ENCODE data around the gene TFCP2.
A peak's percentile ranks its signal among the peaks of the same experiment; 100 is the strongest.

GRCh38 chr12:51217968-51218606 lies 45.2 kb upstream of the TFCP2 start, which contains the start of gene POU6F1:
- TF ChIP-seq ZNF12 (CRISPR knock-in tag; IDR thresholded peaks at IDR 0.05) (no peak), HNRNPL (IDR thresholded peaks at IDR 0.05; ENCODE audit: low read depth, low read length) (no peak), CTCF (CRISPR knock-in tag; IDR thresholded peaks at IDR 0.05) (no peak; the same call in 1 of the 2 replicates), HDAC2 (CRISPR knock-in tag; IDR thresholded peaks at IDR 0.05) (no peak), HIVEP1 (CRISPR knock-in tag; IDR thresholded peaks at IDR 0.05) (no peak), CCAR2 (optimal IDR thresholded peaks at IDR 0.05; ENCODE audit: low read depth, low read length) (no peak), ZBTB3 (CRISPR knock-in tag; IDR thresholded peaks at IDR 0.05; ENCODE audit: borderline replicate concordance, low read depth) (no peak), ZNF660 (CRISPR knock-in tag; IDR thresholded peaks at IDR 0.05; ENCODE audit: borderline replicate concordance, low read depth) (no peak), POLR2A (IDR thresholded peaks at IDR 0.05; ENCODE audit: insufficient read depth in 1 of 2, low read depth in 2 of 2, low read length in 2 of 2) (0 out of 4 replicates have a peak, but pooled peaks of 1 of the 2 experiments have one; percentile 36), REXO4 (CRISPR knock-in tag; IDR thresholded peaks at IDR 0.05; ENCODE audit: borderline replicate concordance) (no peak), NFKBIZ (CRISPR knock-in tag; IDR thresholded peaks at IDR 0.05) (no peak), ZNF335 (CRISPR knock-in tag; IDR thresholded peaks at IDR 0.05) (no peak)

Data from HepG2 (cell line).